ENCODE measurements around the gene CFAP54. TPM values are rescaled to one million over a fixed set of nuclear protein-coding genes. Genes with fewer than 3 reads are reported as not detected.

The CFAP54 gene
- total and polyA plus RNA-seq, 2 of the 4 experiments (the other 2 are of a cell fraction): 0.18 to 0.41 TPM

GRCh38 chr12:96506776-96507175 is 17.4 kb downstream of the CFAP54 start:
- H4K5ac ChIP-seq (ENCODE audit: low read depth, low read length): no peak overlapping the region
- no peak overlapping the region for H3K4me3 ChIP-seq (ENCODE audit: insufficient read depth, low read depth, low read length)
- no peak overlapping the region for H3K27ac ChIP-seq (ENCODE audit: insufficient read depth, low read length)
- DNase-seq (no peak), ATAC-seq (ENCODE audit: low read depth) (no peak)
- no peaks in the 10 kb centered on the region for H3K36me3 ChIP-seq (ENCODE audit: control insufficient read depth, insufficient read depth, low read length)
- no peak overlapping the region for H3K56ac ChIP-seq (ENCODE audit: extremely low read depth, insufficient read depth, low read length)
- CTCF ChIA-PET: interaction anchor here (0.6 to 1.0 kb wide), 5 partner anchors 10 to 1911 kb away, joined by 3 to 6 read pairs (median 4); partner anchors contain the start of gene CFAP54
- no peaks in the 10 kb centered on the region for H4K20me1 ChIP-seq (ENCODE audit: insufficient read depth, low read length)
- no peak overlapping the region for H4K91ac ChIP-seq (ENCODE audit: insufficient read depth, low read depth, low read length)
- no TSS peak for BruUV-seq (replicated peaks)
- H2AK5ac ChIP-seq (ENCODE audit: low read depth, low read length): no peak overlapping the region
- H2AK9ac ChIP-seq (replicated peaks; ENCODE audit: low read depth, low read length, poor library complexity): no peak overlapping the region
- dilution Hi-C loops (cut with HindIII; ENCODE audit: low sequenced_read_pairs, unreplicated experiment) (no loop called here), in situ Hi-C loops (cut with MboI; ENCODE audit: low sequenced_read_pairs) (no loop called here), intact Hi-C loops (cut with micrococcal nuclease) (no loop called here)
- H2AFZ ChIP-seq (replicated peaks; ENCODE audit: low read length, poor library complexity): no peak overlapping the region
- POLR2A ChIA-PET (ENCODE audit: unreplicated experiment): no interaction called here
- H3K4me1 ChIP-seq (ENCODE audit: control insufficient read depth, insufficient read depth, low read length): peaks cover 5% of the 10 kb centered on the region
- H3K4ac ChIP-seq (ENCODE audit: low read depth, low read length): no peak overlapping the region
- no peak overlapping the region for H3K9ac ChIP-seq (ENCODE audit: low read depth, low read length)
- no peaks in the 10 kb centered on the region for H3K9me1 ChIP-seq (ENCODE audit: insufficient read depth, low read length)
- no peak overlapping the region for H3K14ac ChIP-seq (replicated peaks; ENCODE audit: low read depth, low read length)
- no peak overlapping the region for H2BK5ac ChIP-seq (ENCODE audit: low read depth, low read length, poor library complexity, severe bottlenecking)
- no peaks in the 10 kb centered on the region for H3K27me3 ChIP-seq (ENCODE audit: control insufficient read depth, insufficient read depth, low read length)
- no peak overlapping the region for H4K8ac ChIP-seq (ENCODE audit: low read depth in 2 of 2, low read length in 2 of 2)
- no peaks in the 10 kb centered on the region for H3K79me1 ChIP-seq (ENCODE audit: low read depth in 1 of 2, low read length in 2 of 2)
- no peak overlapping the region for H2BK15ac ChIP-seq (ENCODE audit: low read depth, low read length)
- H2BK20ac ChIP-seq (ENCODE audit: low read depth, low read length): no peak overlapping the region
- H3K23ac ChIP-seq (ENCODE audit: low read depth, low read length): no peak overlapping the region
- H3K9me3 ChIP-seq (ENCODE audit: control insufficient read depth, insufficient read depth, low read length): no peaks in the 10 kb centered on the region
- TF ChIP-seq, protein P1, sequence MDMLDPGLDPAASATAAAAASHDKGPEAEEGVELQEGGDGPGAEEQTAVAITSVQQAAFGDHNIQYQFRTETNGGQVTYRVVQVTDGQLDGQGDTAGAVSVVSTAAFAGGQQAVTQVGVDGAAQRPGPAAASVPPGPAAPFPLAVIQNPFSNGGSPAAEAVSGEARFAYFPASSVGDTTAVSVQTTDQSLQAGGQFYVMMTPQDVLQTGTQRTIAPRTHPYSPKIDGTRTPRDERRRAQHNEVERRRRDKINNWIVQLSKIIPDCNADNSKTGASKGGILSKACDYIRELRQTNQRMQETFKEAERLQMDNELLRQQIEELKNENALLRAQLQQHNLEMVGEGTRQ (IDR thresholded peaks at IDR 0.05; ENCODE audit: low read depth, low read length): no peak
- TF ChIP-seq, protein P2, sequence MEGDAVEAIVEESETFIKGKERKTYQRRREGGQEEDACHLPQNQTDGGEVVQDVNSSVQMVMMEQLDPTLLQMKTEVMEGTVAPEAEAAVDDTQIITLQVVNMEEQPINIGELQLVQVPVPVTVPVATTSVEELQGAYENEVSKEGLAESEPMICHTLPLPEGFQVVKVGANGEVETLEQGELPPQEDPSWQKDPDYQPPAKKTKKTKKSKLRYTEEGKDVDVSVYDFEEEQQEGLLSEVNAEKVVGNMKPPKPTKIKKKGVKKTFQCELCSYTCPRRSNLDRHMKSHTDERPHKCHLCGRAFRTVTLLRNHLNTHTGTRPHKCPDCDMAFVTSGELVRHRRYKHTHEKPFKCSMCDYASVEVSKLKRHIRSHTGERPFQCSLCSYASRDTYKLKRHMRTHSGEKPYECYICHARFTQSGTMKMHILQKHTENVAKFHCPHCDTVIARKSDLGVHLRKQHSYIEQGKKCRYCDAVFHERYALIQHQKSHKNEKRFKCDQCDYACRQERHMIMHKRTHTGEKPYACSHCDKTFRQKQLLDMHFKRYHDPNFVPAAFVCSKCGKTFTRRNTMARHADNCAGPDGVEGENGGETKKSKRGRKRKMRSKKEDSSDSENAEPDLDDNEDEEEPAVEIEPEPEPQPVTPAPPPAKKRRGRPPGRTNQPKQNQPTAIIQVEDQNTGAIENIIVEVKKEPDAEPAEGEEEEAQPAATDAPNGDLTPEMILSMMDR (conservative IDR thresholded peaks at IDR 0.05; ENCODE audit: low read depth, low read length): no peak
- TF ChIP-seq, protein P3, sequence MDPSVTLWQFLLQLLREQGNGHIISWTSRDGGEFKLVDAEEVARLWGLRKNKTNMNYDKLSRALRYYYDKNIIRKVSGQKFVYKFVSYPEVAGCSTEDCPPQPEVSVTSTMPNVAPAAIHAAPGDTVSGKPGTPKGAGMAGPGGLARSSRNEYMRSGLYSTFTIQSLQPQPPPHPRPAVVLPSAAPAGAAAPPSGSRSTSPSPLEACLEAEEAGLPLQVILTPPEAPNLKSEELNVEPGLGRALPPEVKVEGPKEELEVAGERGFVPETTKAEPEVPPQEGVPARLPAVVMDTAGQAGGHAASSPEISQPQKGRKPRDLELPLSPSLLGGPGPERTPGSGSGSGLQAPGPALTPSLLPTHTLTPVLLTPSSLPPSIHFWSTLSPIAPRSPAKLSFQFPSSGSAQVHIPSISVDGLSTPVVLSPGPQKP (IDR thresholded peaks at IDR 0.05; ENCODE audit: borderline replicate concordance, low read depth, low read length): no peak
- H3K4me2 ChIP-seq (ENCODE audit: low read depth, low read length): no peak overlapping the region
- WGBS, 2 experiments (ENCODE audit: extremely low coverage in 2 of 2, insufficient read length in 1 of 2): no CpG with 5 or more reads among the region's 1 CpG
- no peak overlapping the region for H3K18ac ChIP-seq (ENCODE audit: low read depth, low read length)
- H2BK120ac ChIP-seq (ENCODE audit: low read depth, low read length): no peak overlapping the region

Measured in IMR-90 (cell line).